GM21360 (cell line): ENCODE data around the gene MTHFR.

Source experiments
- ATAC-seq: cut with Tn5 transposase; IDR thresholded peaks from one replicate; pipeline ENCODE4 v1.9.1; 2021; ENCODE audit warnings: mild to moderate bottlenecking, moderate library complexity; ENCODE audit not compliant: unreplicated experiment

MTHFR gene

GRCh38 chr1:11799099-11799498 lies 6.7 kb downstream of the MTHFR start:
- no peak for ATAC-seq

- ATAC-seq = no peak
Observed at GRCh38 chr1:11797525-11798216, 8.1 kb downstream of the MTHFR start.

- no peak for ATAC-seq
Observed at GRCh38 chr1:11796036-11796828, 9.5 kb downstream of the MTHFR start.

- ATAC-seq = no peak
Observed at GRCh38 chr1:11795238-11795890, 10.4 kb downstream of the MTHFR start.

DNA sequence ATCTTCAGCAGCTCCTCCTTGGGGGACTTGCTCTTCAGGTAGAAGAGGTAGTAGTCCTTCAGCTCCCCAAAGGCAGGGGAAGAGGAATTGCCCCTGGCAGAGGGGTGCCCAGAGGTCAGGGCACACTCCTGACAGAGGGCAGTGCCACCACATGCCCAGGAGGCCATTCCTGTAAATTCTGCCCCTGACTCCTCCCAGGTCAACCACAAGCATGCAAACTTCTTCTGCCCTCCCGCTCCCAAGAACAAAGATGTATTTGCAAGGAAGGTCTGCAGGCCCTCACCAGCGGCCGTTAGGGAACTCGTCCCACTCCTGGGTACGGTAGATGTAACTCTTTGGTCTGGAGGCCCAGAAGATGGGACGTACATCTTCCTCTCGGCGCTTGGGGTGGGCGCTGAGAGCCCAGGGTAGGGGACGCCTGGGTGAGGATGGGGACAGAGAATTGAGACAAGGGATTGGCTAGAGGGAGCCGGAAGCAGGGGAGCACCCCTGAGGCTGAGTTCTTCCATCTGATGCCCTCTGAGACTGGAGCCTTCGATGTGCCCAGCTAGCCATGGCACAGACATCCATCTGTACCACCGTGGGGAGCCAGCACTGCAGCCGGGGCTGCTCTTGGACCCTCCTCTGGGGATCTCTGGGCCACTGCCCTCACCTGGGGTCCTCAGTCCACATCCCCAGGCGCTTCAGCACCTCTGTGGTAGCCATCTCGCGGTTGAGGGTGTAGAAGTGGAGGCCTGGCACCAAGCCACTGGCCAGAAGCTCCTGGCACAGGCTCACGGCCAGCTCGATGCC lies 11.1 kb downstream of the MTHFR start:
- ATAC-seq = no peak

DNA sequence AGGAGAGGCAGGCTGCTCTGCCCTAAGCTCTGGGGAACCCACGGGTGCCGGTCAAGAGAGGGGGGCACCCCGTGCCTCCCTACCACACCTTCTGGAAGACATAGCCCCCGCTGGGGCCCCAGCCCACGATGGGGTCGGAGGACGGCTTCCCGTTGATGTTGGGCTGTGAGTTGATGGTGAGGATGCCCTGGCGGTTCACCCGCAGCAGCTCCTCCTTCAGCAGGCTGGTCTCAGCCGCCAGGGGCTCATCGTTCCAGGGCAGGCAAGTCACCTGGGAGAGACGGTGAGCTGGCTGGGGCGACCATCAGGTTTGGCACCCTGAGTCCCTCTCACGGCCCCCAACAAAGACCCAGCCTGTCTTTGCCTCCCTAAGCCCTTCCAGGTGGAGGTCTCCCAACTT lies 11.9 kb downstream of the MTHFR start:
- no peak for ATAC-seq

GRCh38 chr1:11792106-11792505 lies 13.7 kb downstream of the MTHFR start:
- no peak for ATAC-seq

GRCh38 chr1:11790880-11791715 lies 14.7 kb downstream of the MTHFR start:
- no peak for ATAC-seq

GRCh38 chr1:11790101-11790879 lies 15.5 kb downstream of the MTHFR start:
- no peak for ATAC-seq

GRCh38 chr1:11789126-11790067 lies 16.4 kb downstream of the MTHFR start:
- no peak for ATAC-seq

DNA sequence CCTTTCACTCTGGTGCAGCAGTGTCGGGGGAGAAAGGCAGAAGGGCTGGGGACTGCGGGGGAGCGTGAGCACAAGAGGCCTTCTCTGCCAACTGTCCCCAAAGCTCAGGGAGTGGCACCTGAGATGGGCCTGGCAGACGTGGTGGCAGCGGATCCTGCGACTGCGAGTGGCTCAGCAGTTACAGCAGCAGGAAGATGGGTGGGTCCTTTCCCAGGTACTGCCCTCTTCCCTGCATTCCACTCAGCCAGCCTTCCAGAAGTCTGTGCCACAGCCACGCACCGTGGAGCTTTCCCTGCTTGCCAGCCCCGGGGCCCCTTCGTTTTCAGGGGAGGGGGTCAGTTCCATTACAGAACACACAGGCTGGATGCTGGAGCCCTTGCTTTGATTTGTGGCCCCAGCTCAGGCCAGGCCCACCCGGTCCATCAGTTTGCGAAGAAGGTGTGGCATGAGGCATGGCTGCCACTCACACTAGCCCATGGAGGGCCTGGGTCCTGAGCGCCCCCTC lies 17.2 kb downstream of the MTHFR start:
- no peak for ATAC-seq

DNA sequence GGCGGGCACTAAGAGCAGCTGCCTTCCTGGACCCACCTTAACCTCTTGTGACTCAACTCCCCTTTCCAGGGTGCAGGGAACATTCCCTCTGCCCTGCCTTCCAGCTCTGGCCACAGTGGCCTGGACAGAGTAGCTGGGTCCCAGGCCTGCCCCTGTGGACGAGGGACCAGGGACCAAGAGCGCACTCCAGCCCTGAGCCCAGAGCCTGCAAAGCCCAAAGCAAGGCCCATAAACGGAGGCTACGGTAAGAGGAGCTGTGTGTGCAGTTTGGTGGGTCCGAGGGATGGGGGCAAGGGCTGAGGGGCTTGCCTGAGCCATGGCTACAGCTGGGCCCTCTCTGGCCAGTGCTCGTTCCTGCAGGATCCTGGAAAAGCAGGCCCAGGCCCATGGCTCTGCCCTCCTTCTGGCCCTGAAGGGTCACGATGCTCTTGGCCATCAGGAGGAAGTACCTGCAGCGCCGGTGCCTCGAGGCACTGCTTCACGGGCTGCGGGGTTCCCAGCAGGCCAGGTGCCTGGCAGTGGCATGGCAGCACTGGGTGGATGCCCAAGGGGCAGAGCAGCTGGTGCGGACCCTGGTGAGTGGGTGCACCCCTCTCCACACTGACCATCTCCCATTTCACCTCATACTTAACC lies 17.8 kb downstream of the MTHFR start:
- no peak for ATAC-seq

GRCh38 chr1:11787251-11787803 lies 18.4 kb downstream of the MTHFR start:
- no peak for ATAC-seq

DNA sequence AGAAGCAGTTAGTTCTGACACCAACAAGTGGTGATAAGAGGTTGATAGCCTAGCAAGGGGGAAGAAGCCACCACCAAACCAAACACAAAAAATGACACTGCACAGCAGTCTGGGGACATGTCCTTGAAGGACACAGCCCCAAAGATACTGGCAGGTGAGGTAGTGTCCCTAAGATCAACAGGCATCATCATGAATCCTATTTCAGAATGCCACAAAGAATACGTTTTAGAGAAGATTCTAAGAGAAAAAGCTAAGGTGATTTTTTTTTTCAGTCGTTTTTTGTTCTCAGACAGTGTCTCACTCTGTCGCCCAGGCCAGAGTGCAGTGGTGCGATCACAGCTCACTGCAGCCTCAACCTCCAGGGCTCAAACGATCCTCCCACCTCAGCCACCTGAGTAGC lies 19.6 kb downstream of the MTHFR start:
- no peak for ATAC-seq

- ATAC-seq = peak; percentile 48
Observed at GRCh38 chr1:11784993-11785769, 20.6 kb downstream of the MTHFR start.

GRCh38 chr1:11784256-11784992 lies 21.3 kb downstream of the MTHFR start:
- ATAC-seq = no peak
